HG03378 (cell line): ENCODE measurements around the gene MND1.
"Not testable (repeated sequence)": the region's sequence is repeated elsewhere in the genome, so short reads cannot be mapped to it uniquely, and the experiment has no call there.

Experiments
- ATAC-seq: cut with Tn5 transposase; IDR thresholded peaks from one replicate; pipeline ENCODE4 v1.9.1; 2021; ENCODE audit warnings: mild to moderate bottlenecking, moderate library complexity; ENCODE audit not compliant: unreplicated experiment

Gene MND1

GRCh38 chr4:153401501-153401900 lies 57.0 kb downstream of the MND1 start:
- ATAC-seq: no peak

GRCh38 chr4:153402366-153402765 lies 57.9 kb downstream of the MND1 start:
- ATAC-seq: no peak

DNA sequence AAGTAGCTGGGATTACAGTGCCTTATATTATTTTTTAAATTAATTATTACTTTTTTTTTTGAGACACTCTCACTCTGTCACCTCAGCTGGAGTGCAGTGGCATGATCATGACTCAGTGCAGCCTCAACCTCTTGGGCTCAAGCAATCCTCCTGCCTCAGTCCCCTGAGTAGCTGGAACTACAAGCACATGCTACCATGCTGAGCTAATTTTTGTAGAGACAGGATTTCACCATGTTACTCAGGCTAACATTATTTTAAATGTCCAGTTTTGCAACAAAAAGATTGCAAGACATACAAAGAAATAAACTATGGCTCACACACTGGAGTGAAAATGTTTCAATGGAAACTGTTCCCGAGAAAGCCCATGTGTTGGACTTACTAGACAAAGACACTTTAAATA lies 59.2 kb downstream of the MND1 start:
- ATAC-seq: no peak

GRCh38 chr4:153407906-153408305 lies 63.4 kb downstream of the MND1 start:
- no peak for ATAC-seq

DNA sequence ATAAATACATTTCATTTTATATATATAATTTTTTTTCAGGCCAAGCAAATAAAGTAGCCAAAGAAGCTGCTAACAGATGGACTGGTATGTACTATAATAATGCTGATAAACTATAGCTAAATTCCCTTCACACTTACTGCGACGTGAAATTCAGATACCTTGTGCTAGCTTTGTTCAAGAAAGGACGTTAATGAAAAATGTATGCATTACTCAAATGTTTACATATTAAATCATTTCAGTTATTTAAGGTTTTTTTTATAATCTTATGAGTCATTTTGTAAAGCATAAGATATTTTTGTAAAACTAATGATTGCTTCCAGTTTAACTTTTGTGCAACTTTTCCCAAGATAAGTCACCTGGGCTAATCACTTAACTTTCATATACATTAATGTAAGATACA lies 64.4 kb downstream of the MND1 start:
- ATAC-seq: no peak

- ATAC-seq: no peak
Measured at GRCh38 chr4:153409412-153409811, 64.9 kb downstream of the MND1 start.

- no peak for ATAC-seq
Measured at GRCh38 chr4:153409924-153410501, 65.5 kb downstream of the MND1 start.

- no peak for ATAC-seq
Measured at GRCh38 chr4:153413842-153414241, 69.4 kb downstream of the MND1 start.

GRCh38 chr4:153416456-153416855 lies 72.0 kb downstream of the MND1 start:
- ATAC-seq: not testable (repeated sequence)

DNA sequence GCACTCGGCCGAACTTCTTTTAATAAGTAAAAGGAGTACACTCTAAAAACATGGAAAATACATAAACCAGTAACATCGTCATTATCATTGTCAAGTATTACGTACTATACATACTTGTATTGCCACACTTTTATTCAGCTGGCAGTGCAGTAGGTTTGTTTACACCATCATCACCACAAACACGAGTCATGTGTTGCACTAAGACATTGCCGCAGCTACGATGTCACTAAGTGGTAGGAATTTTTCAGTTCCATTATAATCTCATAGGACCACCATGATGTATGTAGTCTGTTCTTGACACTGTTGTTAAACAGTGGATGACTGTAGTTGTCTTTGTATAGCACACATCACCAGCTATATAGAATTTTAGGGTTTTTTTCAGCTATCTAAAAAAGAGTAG lies 73.6 kb downstream of the MND1 start:
- ATAC-seq: no peak

DNA sequence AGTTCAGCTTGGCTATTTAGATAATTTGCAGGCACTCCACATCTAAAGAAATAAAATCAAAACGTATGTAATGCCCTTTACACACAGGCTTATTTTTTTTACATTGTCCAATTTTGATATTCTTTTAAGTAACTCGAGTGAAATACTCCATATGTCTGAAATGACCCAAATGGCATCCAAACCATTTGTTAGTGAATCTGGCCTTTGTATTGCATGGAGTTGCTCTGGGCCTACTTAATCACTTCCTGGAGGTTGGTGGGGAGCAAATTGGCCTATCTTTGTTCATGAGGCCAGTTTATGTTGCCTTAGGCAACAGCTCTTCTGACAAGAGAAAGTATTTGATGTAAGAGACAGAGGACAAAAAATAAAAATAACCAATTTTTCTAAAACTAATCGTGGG lies 74.1 kb downstream of the MND1 start:
- no peak for ATAC-seq

DNA sequence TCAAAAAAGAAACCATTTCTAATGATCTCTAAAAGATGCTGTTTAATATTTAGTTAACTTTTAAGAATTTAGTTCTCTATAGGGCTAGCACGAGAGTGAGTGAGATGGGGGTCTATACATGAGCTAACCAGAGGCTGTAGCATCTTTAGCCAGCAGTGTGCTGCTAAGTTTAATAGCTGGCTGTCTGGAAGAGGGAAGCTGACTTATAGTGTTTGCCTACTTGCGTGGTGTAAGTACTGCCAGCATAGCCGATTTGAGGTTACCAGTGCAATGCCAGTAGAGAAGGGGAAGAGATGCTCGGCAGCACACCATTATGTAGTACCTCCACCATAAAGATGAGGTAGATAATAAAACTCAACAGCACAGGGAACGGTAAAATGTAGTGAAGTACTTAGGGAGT lies 74.5 kb downstream of the MND1 start:
- ATAC-seq: no peak

DNA sequence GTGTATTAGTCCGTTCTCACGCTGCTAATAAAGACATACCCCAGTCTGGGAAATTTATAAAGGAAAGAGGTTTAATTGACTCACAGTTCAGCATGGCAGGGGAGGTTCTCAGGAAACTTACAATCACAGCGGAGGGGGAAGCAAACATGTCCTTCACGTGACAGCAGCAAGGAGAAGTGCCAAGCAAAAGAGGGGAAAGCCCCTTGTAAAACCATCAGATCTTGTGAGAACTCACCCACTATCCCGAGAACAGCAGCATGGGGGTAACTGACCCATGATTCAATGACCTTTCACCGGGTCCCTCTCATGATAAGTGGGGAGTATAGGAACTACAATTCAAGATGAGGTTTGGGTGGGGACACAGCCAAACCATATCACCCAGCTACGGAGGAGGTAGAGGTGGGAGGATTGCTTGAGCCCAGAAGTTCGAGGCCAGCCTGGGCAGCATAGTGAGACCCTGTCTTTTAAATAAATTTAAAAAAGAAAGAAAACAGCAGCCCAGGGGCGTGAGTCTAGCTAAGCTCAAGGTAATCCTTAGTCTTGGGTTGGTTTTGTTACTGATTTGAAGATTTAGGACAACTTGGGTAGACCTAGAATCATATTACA lies 75.3 kb downstream of the MND1 start:
- ATAC-seq: no peak

- ATAC-seq: no peak
Measured at GRCh38 chr4:153420361-153420760, 75.9 kb downstream of the MND1 start.

GRCh38 chr4:153421941-153422340 lies 77.5 kb downstream of the MND1 start:
- ATAC-seq: peak; percentile 84

DNA sequence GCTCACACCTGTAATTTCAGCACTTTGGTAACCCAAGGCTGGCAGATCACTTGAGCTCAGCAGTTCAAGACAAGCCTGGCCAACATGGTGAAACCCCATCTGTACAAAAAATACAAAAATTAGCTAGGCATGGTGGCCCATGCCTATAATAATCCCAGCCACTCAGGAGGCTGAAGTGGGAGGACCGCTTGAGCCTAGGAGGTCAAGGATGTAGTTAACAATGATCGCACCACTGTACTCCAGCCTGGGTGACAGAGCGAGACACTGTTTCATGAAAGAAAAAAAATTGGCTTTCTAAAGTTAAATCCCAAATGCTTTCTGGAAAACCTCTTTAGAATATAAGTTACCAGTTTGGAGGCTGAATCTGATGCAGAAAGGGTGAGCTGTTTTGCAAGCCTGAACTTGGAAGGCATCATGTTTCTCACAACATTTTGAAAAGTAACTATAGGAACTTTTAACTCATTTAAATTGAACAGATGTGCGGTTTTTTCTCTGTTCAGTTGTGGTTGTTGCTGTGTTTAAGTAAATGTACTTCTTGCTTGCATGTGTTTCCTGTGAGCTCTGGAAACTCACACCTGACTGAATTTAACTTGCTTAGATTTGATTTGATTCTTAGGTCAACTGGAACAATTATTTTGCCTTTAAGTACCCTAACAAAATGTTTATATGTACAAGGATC lies 81.9 kb downstream of the MND1 start:
- ATAC-seq: peak; percentile 44

GRCh38 chr4:153427363-153428071 lies 83.0 kb downstream of the MND1 start:
- no peak for ATAC-seq

DNA sequence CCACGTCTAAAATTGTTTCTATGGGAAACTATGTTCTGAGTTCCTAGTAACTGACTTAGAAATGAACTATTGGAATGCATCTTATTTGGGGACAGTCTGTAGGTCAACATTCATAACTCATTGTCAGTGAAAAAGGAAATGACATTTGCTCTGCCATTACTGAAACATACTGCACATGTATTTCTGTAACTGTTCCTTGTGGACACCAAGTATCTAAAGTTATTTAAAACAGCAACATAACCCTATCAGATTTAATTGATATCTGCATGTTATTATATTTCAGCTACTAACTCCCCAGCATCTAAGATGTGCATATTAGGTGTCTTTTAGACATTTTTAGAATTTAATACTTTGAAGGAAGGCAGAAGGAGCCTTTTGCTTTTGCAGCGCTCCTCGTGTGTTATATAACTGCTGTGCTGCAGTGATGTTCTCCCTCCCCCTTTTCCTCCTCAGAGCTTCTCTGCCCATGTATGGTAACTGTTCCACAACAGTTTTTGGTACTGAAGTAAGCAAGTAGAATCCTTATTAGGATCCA lies 84.5 kb downstream of the MND1 start:
- no peak for ATAC-seq

GRCh38 chr4:153432965-153433753 lies 88.7 kb downstream of the MND1 start:
- ATAC-seq: peak; percentile 94

DNA sequence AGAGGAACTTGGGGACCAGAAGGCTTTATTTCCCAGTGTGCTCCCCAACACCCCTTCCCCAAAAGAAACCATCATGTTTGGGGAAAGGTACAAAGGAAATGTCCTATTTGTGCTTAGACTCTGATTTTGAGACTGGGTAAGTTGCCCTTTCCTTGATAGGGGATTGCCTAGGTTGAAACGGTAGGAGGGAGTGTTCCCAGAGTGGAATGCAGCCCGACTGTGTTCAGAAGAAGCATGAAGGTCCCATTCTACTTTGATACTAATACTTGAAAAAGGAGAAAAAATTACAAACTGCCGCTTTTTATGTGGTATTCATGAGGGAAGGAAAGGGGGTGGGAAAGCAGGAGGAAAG lies 89.2 kb downstream of the MND1 start:
- ATAC-seq: no peak

- ATAC-seq: no peak
Measured at GRCh38 chr4:153434190-153434589, 89.7 kb downstream of the MND1 start.
